T-helper 2 cell treated with Interferon-gamma antibody and Interleukin-4, amounts not matched to agents 5 μg/mL and 100 μg/mL, for 36 hours (primary cell): ENCODE results near the gene POT1.

ENCODE experiments used
- DNase-seq: peaks from one replicate; pipeline ENCODE4 v3.0.0; 2021; ENCODE audit warnings: low spot score
- H3K27ac Mint-ChIP-seq: one replicate; pipeline ENCODE4 v1.8.0; 2021; ENCODE audit warnings: mild to moderate bottlenecking, mixed read lengths
- H3K27me3 Mint-ChIP-seq: one replicate; pipeline ENCODE4 v1.8.0; 2021; ENCODE audit warnings: low read depth, mixed read lengths
- H3K36me3 Mint-ChIP-seq: one replicate; pipeline ENCODE4 v1.8.0; 2021; ENCODE audit warnings: low read depth, mixed read lengths
- H3K4me1 Mint-ChIP-seq: one replicate; pipeline ENCODE4 v1.8.0; 2021; ENCODE audit warnings: low read depth, mixed read lengths
- H3K4me3 Mint-ChIP-seq: one replicate; pipeline ENCODE4 v1.8.0; 2022; ENCODE audit warnings: mild to moderate bottlenecking, moderate library complexity, mixed read lengths
- H3K9me3 Mint-ChIP-seq: one replicate; pipeline ENCODE4 v1.8.0; 2021; ENCODE audit warnings: mixed read lengths

The POT1 gene

GRCh38 chr7:124893140-124893827, 36.3 kb downstream of the POT1 start:
- Mint-ChIP-seq H3K27me3 (no peaks in the 10 kb centered on the region), H3K27ac (no peak overlapping the region), H3K9me3 (no peaks in the 10 kb centered on the region), H3K4me1 (no peaks in the 10 kb centered on the region), H3K36me3 (peaks cover 29% of the 10 kb centered on the region), H3K4me3 (no peak overlapping the region)
- DNase-seq: no peak

GRCh38 chr7:124887247-124887646, 42.4 kb downstream of the POT1 start:
- no peak for DNase-seq
- Mint-ChIP-seq H3K9me3 (no peaks in the 10 kb centered on the region), H3K4me1 (no peaks in the 10 kb centered on the region), H3K27me3 (no peaks in the 10 kb centered on the region), H3K27ac (no peak overlapping the region), H3K36me3 (peaks cover 18% of the 10 kb centered on the region), H3K4me3 (no peak overlapping the region)

GRCh38 chr7:124881981-124882380, 47.6 kb downstream of the POT1 start:
- no peaks in the 10 kb centered on the region for H3K27me3 Mint-ChIP-seq
- no peak overlapping the region for H3K4me3 Mint-ChIP-seq
- peaks cover 2% of the 10 kb centered on the region for H3K36me3 Mint-ChIP-seq
- H3K9me3 Mint-ChIP-seq: no peaks in the 10 kb centered on the region
- H3K4me1 Mint-ChIP-seq: no peaks in the 10 kb centered on the region
- H3K27ac Mint-ChIP-seq: no peak overlapping the region
- DNase-seq: no peak

- H3K27ac Mint-ChIP-seq: no peak overlapping the region
- peaks cover 2% of the 10 kb centered on the region for H3K36me3 Mint-ChIP-seq
- H3K27me3 Mint-ChIP-seq: no peaks in the 10 kb centered on the region
- H3K9me3 Mint-ChIP-seq: no peaks in the 10 kb centered on the region
- H3K4me1 Mint-ChIP-seq: no peaks in the 10 kb centered on the region
- H3K4me3 Mint-ChIP-seq: no peak overlapping the region
- DNase-seq: no peak
Measured at GRCh38 chr7:124879771-124880170, 49.9 kb downstream of the POT1 start.

GRCh38 chr7:124879103-124879502, 50.5 kb downstream of the POT1 start:
- no peaks in the 10 kb centered on the region for H3K27me3 Mint-ChIP-seq
- no peak for DNase-seq
- H3K4me3 Mint-ChIP-seq: no peak overlapping the region
- peaks cover 2% of the 10 kb centered on the region for H3K36me3 Mint-ChIP-seq
- no peak overlapping the region for H3K27ac Mint-ChIP-seq
- no peaks in the 10 kb centered on the region for H3K4me1 Mint-ChIP-seq
- H3K9me3 Mint-ChIP-seq: no peaks in the 10 kb centered on the region

- DNase-seq: no peak
- H3K4me1 Mint-ChIP-seq: no peaks in the 10 kb centered on the region
- H3K9me3 Mint-ChIP-seq: no peaks in the 10 kb centered on the region
- H3K36me3 Mint-ChIP-seq: peaks cover 4% of the 10 kb centered on the region
- H3K27me3 Mint-ChIP-seq: no peaks in the 10 kb centered on the region
- H3K4me3 Mint-ChIP-seq: no peak overlapping the region
- no peak overlapping the region for H3K27ac Mint-ChIP-seq
Measured at GRCh38 chr7:124874644-124875163, 54.9 kb downstream of the POT1 start.

GRCh38 chr7:124857672-124858235, 71.9 kb downstream of the POT1 start:
- H3K4me3 Mint-ChIP-seq: no peak overlapping the region
- no peaks in the 10 kb centered on the region for H3K4me1 Mint-ChIP-seq
- no peak overlapping the region for H3K27ac Mint-ChIP-seq
- H3K36me3 Mint-ChIP-seq: peaks cover 4% of the 10 kb centered on the region
- H3K9me3 Mint-ChIP-seq: no peaks in the 10 kb centered on the region
- DNase-seq: no peak
- no peaks in the 10 kb centered on the region for H3K27me3 Mint-ChIP-seq

GRCh38 chr7:124856299-124856888, 73.2 kb downstream of the POT1 start:
- Mint-ChIP-seq H3K36me3 (peaks cover 6% of the 10 kb centered on the region), H3K9me3 (no peaks in the 10 kb centered on the region), H3K4me3 (no peak overlapping the region), H3K27ac (no peak overlapping the region), H3K27me3 (no peaks in the 10 kb centered on the region), H3K4me1 (no peaks in the 10 kb centered on the region)
- DNase-seq: no peak

- Mint-ChIP-seq H3K4me3 (no peak overlapping the region), H3K27ac (no peak overlapping the region), H3K36me3 (peaks cover 10% of the 10 kb centered on the region), H3K9me3 (no peaks in the 10 kb centered on the region), H3K27me3 (no peaks in the 10 kb centered on the region), H3K4me1 (no peaks in the 10 kb centered on the region)
- no peak for DNase-seq
Measured at GRCh38 chr7:124843336-124843735, 86.3 kb downstream of the POT1 start.

GRCh38 chr7:124840435-124840834, 89.2 kb downstream of the POT1 start:
- Mint-ChIP-seq H3K9me3 (no peaks in the 10 kb centered on the region), H3K36me3 (no peaks in the 10 kb centered on the region), H3K27me3 (no peaks in the 10 kb centered on the region), H3K4me3 (no peak overlapping the region), H3K27ac (no peak overlapping the region), H3K4me1 (no peaks in the 10 kb centered on the region)
- DNase-seq: no peak

- no peak overlapping the region for H3K27ac Mint-ChIP-seq
- no peaks in the 10 kb centered on the region for H3K4me1 Mint-ChIP-seq
- no peaks in the 10 kb centered on the region for H3K27me3 Mint-ChIP-seq
- H3K9me3 Mint-ChIP-seq: no peaks in the 10 kb centered on the region
- no peak overlapping the region for H3K4me3 Mint-ChIP-seq
- DNase-seq: no peak
- H3K36me3 Mint-ChIP-seq: peaks cover 2% of the 10 kb centered on the region
Measured at GRCh38 chr7:124839687-124840086, 89.9 kb downstream of the POT1 start.

- no peak overlapping the region for H3K27ac Mint-ChIP-seq
- H3K4me3 Mint-ChIP-seq: no peak overlapping the region
- H3K9me3 Mint-ChIP-seq: no peaks in the 10 kb centered on the region
- no peak for DNase-seq
- H3K4me1 Mint-ChIP-seq: peaks cover 2% of the 10 kb centered on the region
- H3K36me3 Mint-ChIP-seq: peaks cover 10% of the 10 kb centered on the region
- H3K27me3 Mint-ChIP-seq: no peaks in the 10 kb centered on the region
Measured at GRCh38 chr7:124836173-124836572, 93.5 kb downstream of the POT1 start.

- H3K36me3 Mint-ChIP-seq: peaks cover 7% of the 10 kb centered on the region
- no peak overlapping the region for H3K4me3 Mint-ChIP-seq
- H3K9me3 Mint-ChIP-seq: no peaks in the 10 kb centered on the region
- no peak overlapping the region for H3K27ac Mint-ChIP-seq
- peaks cover 3% of the 10 kb centered on the region for H3K4me1 Mint-ChIP-seq
- H3K27me3 Mint-ChIP-seq: no peaks in the 10 kb centered on the region
- no peak for DNase-seq
Measured at GRCh38 chr7:124818807-124819206, 110.8 kb downstream of the POT1 start.

GRCh38 chr7:124813994-124814798, 115.4 kb downstream of the POT1 start:
- H3K4me1 Mint-ChIP-seq: no peaks in the 10 kb centered on the region

More at GRCh38 chr7:124813994-124814798, 115.4 kb downstream of the POT1 start:
- H3K9me3 Mint-ChIP-seq: no peaks in the 10 kb centered on the region
- H3K27ac Mint-ChIP-seq: no peak overlapping the region
- H3K4me3 Mint-ChIP-seq: no peak overlapping the region
- no peaks in the 10 kb centered on the region for H3K36me3 Mint-ChIP-seq
- DNase-seq: no peak
- H3K27me3 Mint-ChIP-seq: peaks cover 1% of the 10 kb centered on the region
